Ovary (tissue), 9 donors: ENCODE data around the gene USP1. TPM values are rescaled to one million over a fixed set of nuclear protein-coding genes. Genes with fewer than 3 reads are reported as not detected.

ENCODE experiments used
- DNase-seq, 5 donors: peaks; one replicate each; pipeline ENCODE4 v3.0.0-alpha.2; 2019 to 2020
- H3K27ac ChIP-seq, 2 donors: fragments of 200-600 bp; one replicate each; pipeline versions ENCODE4 v1.5.1 to v1.8.0; 2019 to 2022
- H3K27me3 ChIP-seq: fragments of 200-600 bp; one replicate; pipeline ENCODE4 v1.8.0; 2022
- H3K36me3 ChIP-seq: fragments of 200-600 bp; sonication (generic); one replicate; pipeline ENCODE4 v1.5.1; 2019
- H3K4me1 ChIP-seq: one replicate; pipeline ENCODE4 v1.8.1; 2013; ENCODE audit warnings: mild to moderate bottlenecking, moderate library complexity; ENCODE audit not compliant: insufficient read depth
- H3K4me3 ChIP-seq: fragments of 200-600 bp; sonication (generic); one replicate; pipeline ENCODE4 v1.5.1; 2017
- H3K9me3 ChIP-seq, 2 donors: fragments of 200-600 bp in 1 of 2; sonication (generic) in 1 of 2; one replicate each; pipeline versions ENCODE4 v1.5.1 to v1.8.1; 2013 to 2019; ENCODE audit warnings: mild to moderate bottlenecking in 1 of 2, moderate library complexity in 1 of 2
- CTCF ChIP-seq, 3 donors: fragments of 450-650 bp in 2 of 3; fragments of 200-600 bp in 1 of 3; IDR thresholded peaks; one replicate each; pipeline versions ENCODE4 v1.5.1 to v1.8.0; 2016 to 2022; ENCODE audit warnings: antibody characterized with exemption in 3 of 3, mild to moderate bottlenecking in 1 of 3
- EP300 ChIP-seq: sonication (generic); formaldehyde crosslinking; IDR thresholded peaks from one replicate; pipeline ENCODE4 v1.6.1; 2017; ENCODE audit warnings: antibody characterized with exemption
- POLR2A ChIP-seq: fragments of 450-650 bp; IDR thresholded peaks from one replicate; pipeline ENCODE4 v1.6.1; 2017; ENCODE audit warnings: antibody characterized with exemption, mild to moderate bottlenecking, moderate library complexity
- WGBS, 3 donors: extraction: QIAGEN DNeasy Blood & Tissue Kit in 1 of 3; methylation state at CpG; one replicate each; pipeline versions ENCODE4 v1.1.5 to v1.1.7; 2013 to 2017; 5-methylcytosine and 5-hydroxymethylcytosine counted together
- intact Hi-C, 4 donors: fragments of 100-400 bp; cut with DNase I; formaldehyde crosslinking; loops; one replicate each; pipeline versions ENCODE4 v1.11.0 to v1.15.1; 2022 to 2023
- polyA plus RNA-seq, 2 donors: library from polyadenylated mRNA; stranded (reverse); fragments of 200-250 nt in 1 of 2; fragments of 350-450 nt in 1 of 2; fragmentation: Illumina TruSeq in 1 of 2; extraction: RNeasy Lipid Tissue Mini Kit (QIAGEN cat#74804) in 1 of 2; gene quantifications; one replicate each; pipeline ENCODE4 v1.2.3, GENCODE V29; 2013 to 2014
- total RNA-seq, 7 donors: library from RNA; depleted of rRNA in 2 of 7; stranded (reverse); fragments of >200 nt in 2 of 7; fragmentation: NEBNext Ultra II Directional in 3 of 7; extraction: Animal tissue kit (Norgen Biotek cat#: 25700) in 3 of 7; gene quantifications; one replicate each; pipeline versions ENCODE4 v1.1.0 to v1.2.4, GENCODE V29; 2016 to 2023
- donor health status: DM: no; HTN: no; CAD: no; lungs with moderate emphysema.
- donor health status: DM: no; HTN: no; CAD: no.
- donor health status: Bipolar disorder and iron deficiency.
- donor health status: DM: yes; HTN: yes; CAD: no.
- donor health status: DM: no; HTN: no; CAD: no.
- donor health status: DM: yes; HTN: yes; CAD: no.

Gene USP1
- total and polyA plus RNA-seq, 9 donors = 18.1 to 47.8 (median 34.1) TPM

- no peaks in the 10 kb centered on the region for H3K36me3 ChIP-seq
- WGBS, 3 donors = 94 to 98% (median 97%) methylated on average over 2 of the region's 2 CpGs
Observed at GRCh38 chr1:62450301-62450700, 13.5 kb downstream of the USP1 start.

GRCh38 chr1:62452951-62453350 lies 16.1 kb downstream of the USP1 start:
- no peak for DNase-seq
- no peaks in the 10 kb centered on the region for H3K27me3 ChIP-seq
- TF ChIP-seq CTCF (IDR thresholded peaks at IDR 0.05) (no peak), POLR2A (no peak), EP300 (no peak)
- no peaks in the 10 kb centered on the region for H3K9me3 ChIP-seq
- no peak overlapping the region for H3K27ac ChIP-seq
- no peaks in the 10 kb centered on the region for H3K36me3 ChIP-seq
- no peak overlapping the region for H3K4me3 ChIP-seq
- no peaks in the 10 kb centered on the region for H3K4me1 ChIP-seq
- intact Hi-C loops = no loop called here
- WGBS, 3 donors = 92 to 98% (median 95%) methylated on average over 1 of the region's 1 CpG

More at GRCh38 chr1:62450301-62450700, 13.5 kb downstream of the USP1 start:
- H3K9me3 ChIP-seq = no peaks in the 10 kb centered on the region
- H3K4me3 ChIP-seq = no peak overlapping the region
- H3K4me1 ChIP-seq = no peaks in the 10 kb centered on the region
- H3K27ac ChIP-seq = no peak overlapping the region
- DNase-seq = no peak
- no peak for TF ChIP-seq EP300
- no peaks in the 10 kb centered on the region for H3K27me3 ChIP-seq
- intact Hi-C loops = no loop called here

- Histone ChIP-seq H3K9me3 (no peaks in the 10 kb centered on the region), H3K4me1 (no peaks in the 10 kb centered on the region), H3K27me3 (no peaks in the 10 kb centered on the region), H3K27ac (no peak overlapping the region), H3K36me3 (no peaks in the 10 kb centered on the region), H3K4me3 (no peak overlapping the region)
- DNase-seq = no peak
- intact Hi-C loops = no loop called here
- TF ChIP-seq CTCF (IDR thresholded peaks at IDR 0.05) (no peak), POLR2A (no peak), EP300 (no peak)
- 62 to 80% (median 65%) methylated on average over 7 of the region's 7 CpGs for WGBS, 3 donors
Observed at GRCh38 chr1:62457955-62458354, 21.1 kb downstream of the USP1 start.

DNA sequence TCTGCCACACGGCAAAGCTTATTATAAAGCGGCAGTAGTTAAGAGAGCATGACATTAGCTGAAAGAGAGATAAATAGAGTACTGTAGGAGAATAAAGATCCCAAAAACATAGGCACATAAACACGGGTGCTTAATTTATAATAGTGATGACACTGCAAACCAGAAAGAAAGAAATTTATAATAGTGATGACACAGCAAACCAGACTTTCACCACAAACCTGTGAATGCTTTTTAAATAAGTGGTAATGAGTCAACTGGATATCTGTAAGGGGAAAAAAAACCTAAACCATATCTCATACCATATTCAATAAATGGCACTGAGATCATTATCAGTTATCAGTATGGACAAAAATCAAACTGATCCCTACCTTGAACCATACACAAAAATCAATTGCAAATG lies 25.5 kb downstream of the USP1 start:
- Histone ChIP-seq H3K4me3 (no peak overlapping the region), H3K27me3 (no peaks in the 10 kb centered on the region), H3K27ac (no peak overlapping the region), H3K36me3 (no peaks in the 10 kb centered on the region), H3K4me1 (no peaks in the 10 kb centered on the region), H3K9me3 (no peaks in the 10 kb centered on the region)
- TF ChIP-seq CTCF (IDR thresholded peaks at IDR 0.05) = no peak
- TF ChIP-seq POLR2A = no peak
- no peak for TF ChIP-seq EP300
- intact Hi-C loops = no loop called here
- 91 to 95% (median 92%) methylated on average over 3 of the region's 3 CpGs for WGBS, 3 donors
- no peak for DNase-seq

- no peak overlapping the region for H3K27ac ChIP-seq
- H3K9me3 ChIP-seq = peaks cover 0 to 5% of the 10 kb centered on the region in 2 donors
- no peaks in the 10 kb centered on the region for H3K36me3 ChIP-seq
- no peaks in the 10 kb centered on the region for H3K27me3 ChIP-seq
- no peaks in the 10 kb centered on the region for H3K4me1 ChIP-seq
- TF ChIP-seq EP300 (no peak), POLR2A (no peak), CTCF (IDR thresholded peaks at IDR 0.05) (no peak)
- DNase-seq = no peak
- intact Hi-C loops = no loop called here
- no peak overlapping the region for H3K4me3 ChIP-seq
Observed at GRCh38 chr1:62467092-62467491, 30.2 kb downstream of the USP1 start.
